ENCODE data around the gene MGMT.

GRCh38 chr10:129759214-129760002, 292.4 kb downstream of the MGMT start:
- TF ChIP-seq CTCF (IDR thresholded peaks at IDR 0.05; ENCODE audit: low read length) (no peak), EZH2 (IDR thresholded peaks at IDR 0.05; ENCODE audit: borderline replicate concordance, low read length) (no peak)

Measured in OCI-LY1 (cell line).